Measurements from ENCODE around the gene RXFP3.
"Not testable (repeated sequence)": the region's sequence is repeated elsewhere in the genome, so short reads cannot be mapped to it uniquely, and the experiment has no call there.

RXFP3 gene

DNA sequence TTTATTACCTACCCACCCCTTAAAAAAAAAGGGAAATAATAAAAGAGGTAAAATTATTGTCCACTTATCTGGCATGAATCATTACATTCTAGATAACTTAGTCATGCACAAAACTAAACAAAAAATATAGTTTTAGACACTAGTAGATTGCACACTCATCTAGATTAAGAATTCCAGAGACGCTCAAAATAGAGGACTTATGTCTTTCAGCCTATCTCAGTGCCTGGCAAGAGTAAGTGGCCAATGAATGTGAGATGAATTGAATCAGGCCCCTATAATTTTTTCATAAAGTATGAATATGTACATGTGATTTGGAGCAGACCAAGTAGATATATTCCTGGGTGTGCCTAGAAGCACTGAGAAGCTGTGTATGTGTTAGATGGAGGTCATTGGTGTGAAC, 2.0 kb upstream of the RXFP3 start:
- no peak overlapping the region for H3K27ac ChIP-seq (ENCODE audit: low read length)
- no peaks in the 10 kb centered on the region for H3K9me3 ChIP-seq (ENCODE audit: control insufficient read depth, insufficient read depth, low read length)
- no peak overlapping the region for H3K4me3 ChIP-seq (ENCODE audit: low read length)
- DNase-seq (ENCODE audit: low read depth, low spot score) = no peak
- WGBS (ENCODE audit: insufficient coverage, insufficient read length) = no CpG with 5 or more reads among the region's 1 CpG
- peaks cover 1% of the 10 kb centered on the region; the same call in 1 of the 2 replicates for H3K4me1 ChIP-seq (ENCODE audit: control insufficient read depth, insufficient read depth, low read length)
- H3K27me3 ChIP-seq (ENCODE audit: control insufficient read depth, insufficient read depth, low read length) = peaks cover 5% of the 10 kb centered on the region; the same call in 1 of the 2 replicates
- H3K36me3 ChIP-seq (ENCODE audit: control insufficient read depth, insufficient read depth, low read length) = no peaks in the 10 kb centered on the region; the same call in 1 of the 2 replicates

DNA sequence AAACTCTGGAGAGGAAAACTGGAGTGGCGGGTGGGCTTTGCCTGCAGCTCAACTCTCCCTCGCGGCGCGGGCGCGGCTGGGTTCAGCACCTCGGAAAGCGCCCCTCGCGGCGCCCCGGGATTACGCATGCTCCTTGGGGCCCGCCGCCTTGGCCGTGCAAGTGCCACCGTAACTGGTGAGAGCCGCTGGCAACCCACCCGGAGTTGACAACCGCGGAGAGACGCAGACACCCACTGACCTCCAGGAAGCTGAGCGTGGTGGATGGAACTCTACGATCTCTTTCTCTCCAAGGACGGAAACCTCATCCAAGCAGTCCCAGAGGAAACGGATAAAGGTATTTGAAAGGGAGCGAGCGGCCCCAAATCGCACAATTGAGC, 194 bp upstream of the RXFP3 start:
- no peak overlapping the region for H3K27ac ChIP-seq (ENCODE audit: low read length)
- no peaks in the 10 kb centered on the region for H3K9me3 ChIP-seq (ENCODE audit: control insufficient read depth, insufficient read depth, low read length)
- H3K36me3 ChIP-seq (ENCODE audit: control insufficient read depth, insufficient read depth, low read length) = no peaks in the 10 kb centered on the region; the same call in 1 of the 2 replicates
- no peaks in the 10 kb centered on the region for H3K4me1 ChIP-seq (ENCODE audit: control insufficient read depth, insufficient read depth, low read length)
- H3K27me3 ChIP-seq (ENCODE audit: control insufficient read depth, insufficient read depth, low read length) = peaks cover 5% of the 10 kb centered on the region; the same call in 1 of the 2 replicates
- no peak for DNase-seq (ENCODE audit: low read depth, low spot score)
- peak overlapping the region; percentile 22; the same call in 1 of the 2 replicates for H3K4me3 ChIP-seq (ENCODE audit: low read length)
- no CpG with 5 or more reads among the region's 30 CpGs for WGBS (ENCODE audit: insufficient coverage, insufficient read length)

- H3K4me3 ChIP-seq (ENCODE audit: low read length) = no peak overlapping the region; the same call in 1 of the 2 replicates
- WGBS (ENCODE audit: insufficient coverage, insufficient read length) = no CpG with 5 or more reads among the region's 54 CpGs
- H3K4me1 ChIP-seq (ENCODE audit: control insufficient read depth, insufficient read depth, low read length) = no peaks in the 10 kb centered on the region
- H3K27ac ChIP-seq (ENCODE audit: low read length) = no peak overlapping the region
- peaks cover 5% of the 10 kb centered on the region; the same call in 1 of the 2 replicates for H3K27me3 ChIP-seq (ENCODE audit: control insufficient read depth, insufficient read depth, low read length)
- DNase-seq (ENCODE audit: low read depth, low spot score) = no peak
- H3K9me3 ChIP-seq (ENCODE audit: control insufficient read depth, insufficient read depth, low read length) = no peaks in the 10 kb centered on the region
- no peaks in the 10 kb centered on the region; the same call in 1 of the 2 replicates for H3K36me3 ChIP-seq (ENCODE audit: control insufficient read depth, insufficient read depth, low read length)
Measured at GRCh38 chr5:33937017-33937706, 976 bp downstream of the RXFP3 start.

DNA sequence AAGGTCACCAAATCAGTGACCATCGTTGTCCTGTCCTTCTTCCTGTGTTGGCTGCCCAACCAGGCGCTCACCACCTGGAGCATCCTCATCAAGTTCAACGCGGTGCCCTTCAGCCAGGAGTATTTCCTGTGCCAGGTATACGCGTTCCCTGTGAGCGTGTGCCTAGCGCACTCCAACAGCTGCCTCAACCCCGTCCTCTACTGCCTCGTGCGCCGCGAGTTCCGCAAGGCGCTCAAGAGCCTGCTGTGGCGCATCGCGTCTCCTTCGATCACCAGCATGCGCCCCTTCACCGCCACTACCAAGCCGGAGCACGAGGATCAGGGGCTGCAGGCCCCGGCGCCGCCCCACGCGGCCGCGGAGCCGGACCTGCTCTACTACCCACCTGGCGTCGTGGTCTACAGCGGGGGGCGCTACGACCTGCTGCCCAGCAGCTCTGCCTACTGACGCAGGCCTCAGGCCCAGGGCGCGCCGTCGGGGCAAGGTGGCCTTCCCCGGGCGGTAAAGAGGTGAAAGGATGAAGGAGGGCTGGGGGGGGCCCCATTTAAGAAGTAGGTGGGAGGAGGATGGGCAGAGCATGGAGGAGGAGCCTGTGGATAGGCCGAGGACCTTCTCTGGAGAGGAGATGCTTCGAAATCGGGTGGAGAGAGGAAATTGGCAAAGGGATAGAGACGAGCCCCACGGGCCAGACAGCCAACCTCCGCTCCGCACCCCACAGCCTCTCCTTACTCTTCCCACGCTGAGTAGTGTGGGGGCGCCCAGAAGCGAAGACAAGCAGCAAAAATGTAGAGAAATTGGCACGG, 1.7 kb downstream of the RXFP3 start:
- WGBS (ENCODE audit: insufficient coverage, insufficient read length) = no CpG with 5 or more reads among the region's 54 CpGs
- H3K27me3 ChIP-seq (ENCODE audit: control insufficient read depth, insufficient read depth, low read length) = peaks cover 5% of the 10 kb centered on the region; the same call in 1 of the 2 replicates
- H3K27ac ChIP-seq (ENCODE audit: low read length) = no peak overlapping the region
- no peak for DNase-seq (ENCODE audit: low read depth, low spot score)
- no peaks in the 10 kb centered on the region; the same call in 1 of the 2 replicates for H3K36me3 ChIP-seq (ENCODE audit: control insufficient read depth, insufficient read depth, low read length)
- H3K4me1 ChIP-seq (ENCODE audit: control insufficient read depth, insufficient read depth, low read length) = no peaks in the 10 kb centered on the region
- H3K4me3 ChIP-seq (ENCODE audit: low read length) = no peak overlapping the region
- H3K9me3 ChIP-seq (ENCODE audit: control insufficient read depth, insufficient read depth, low read length) = no peaks in the 10 kb centered on the region

- Histone ChIP-seq H3K4me3 (ENCODE audit: low read length) (no peak overlapping the region), H3K27ac (ENCODE audit: low read length) (no peak overlapping the region), H3K27me3 (ENCODE audit: control insufficient read depth, insufficient read depth, low read length) (peaks cover 5% of the 10 kb centered on the region; the same call in 1 of the 2 replicates), H3K36me3 (ENCODE audit: control insufficient read depth, insufficient read depth, low read length) (no peaks in the 10 kb centered on the region; the same call in 1 of the 2 replicates), H3K4me1 (ENCODE audit: control insufficient read depth, insufficient read depth, low read length) (no peaks in the 10 kb centered on the region), H3K9me3 (ENCODE audit: control insufficient read depth, insufficient read depth, low read length) (no peaks in the 10 kb centered on the region)
- WGBS (ENCODE audit: insufficient coverage, insufficient read length) = no CpG with 5 or more reads among the region's 14 CpGs
- DNase-seq (ENCODE audit: low read depth, low spot score) = no peak
Measured at GRCh38 chr5:33938507-33938796, 2.3 kb downstream of the RXFP3 start.

DNA sequence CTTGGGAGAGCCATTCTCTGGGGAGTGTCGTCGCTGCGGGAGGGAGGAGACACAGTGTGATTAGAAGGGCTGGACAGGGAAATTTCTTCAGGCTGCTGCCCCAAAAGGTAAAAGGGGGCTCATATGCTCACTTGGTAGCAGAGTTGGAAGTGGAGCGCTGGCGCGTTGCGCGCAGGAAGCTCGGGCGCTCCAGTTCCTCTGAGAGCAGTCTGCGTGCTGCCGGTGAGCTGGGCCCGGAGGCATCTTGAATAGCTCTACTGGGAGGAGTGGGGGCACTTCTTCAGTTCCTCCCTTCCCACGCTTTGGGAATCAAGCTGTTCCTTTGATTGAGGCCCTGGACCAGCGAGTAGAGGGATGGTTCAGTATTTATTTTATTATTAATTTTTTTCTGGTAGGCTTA, 2.7 kb downstream of the RXFP3 start:
- Histone ChIP-seq H3K4me1 (ENCODE audit: control insufficient read depth, insufficient read depth, low read length) (no peaks in the 10 kb centered on the region), H3K36me3 (ENCODE audit: control insufficient read depth, insufficient read depth, low read length) (no peaks in the 10 kb centered on the region; the same call in 1 of the 2 replicates), H3K27me3 (ENCODE audit: control insufficient read depth, insufficient read depth, low read length) (peaks cover 5% of the 10 kb centered on the region; the same call in 1 of the 2 replicates), H3K4me3 (ENCODE audit: low read length) (no peak overlapping the region), H3K27ac (ENCODE audit: low read length) (no peak overlapping the region), H3K9me3 (ENCODE audit: control insufficient read depth, insufficient read depth, low read length) (no peaks in the 10 kb centered on the region)
- no peak for DNase-seq (ENCODE audit: low read depth, low spot score)
- WGBS (ENCODE audit: insufficient coverage, insufficient read length) = no CpG with 5 or more reads among the region's 15 CpGs

GRCh38 chr5:33939556-33940262, 3.5 kb downstream of the RXFP3 start:
- H3K27ac ChIP-seq (ENCODE audit: low read length) = no peak overlapping the region
- no peaks in the 10 kb centered on the region; the same call in 1 of the 2 replicates for H3K36me3 ChIP-seq (ENCODE audit: control insufficient read depth, insufficient read depth, low read length)
- peaks cover 5% of the 10 kb centered on the region; the same call in 1 of the 2 replicates for H3K27me3 ChIP-seq (ENCODE audit: control insufficient read depth, insufficient read depth, low read length)
- no peaks in the 10 kb centered on the region for H3K9me3 ChIP-seq (ENCODE audit: control insufficient read depth, insufficient read depth, low read length)
- no peak for DNase-seq (ENCODE audit: low read depth, low spot score)
- no CpG with 5 or more reads among the region's 8 CpGs for WGBS (ENCODE audit: insufficient coverage, insufficient read length)
- no peak overlapping the region for H3K4me3 ChIP-seq (ENCODE audit: low read length)
- 0 out of 2 replicates have a peak, but pooled peaks cover 1% of the 10 kb centered on the region for H3K4me1 ChIP-seq (ENCODE audit: control insufficient read depth, insufficient read depth, low read length)

- H3K27ac ChIP-seq (ENCODE audit: low read length) = no peak overlapping the region
- WGBS (ENCODE audit: insufficient coverage, insufficient read length) = no CpG with 5 or more reads among the region's 5 CpGs
- no peaks in the 10 kb centered on the region; the same call in 1 of the 2 replicates for H3K36me3 ChIP-seq (ENCODE audit: control insufficient read depth, insufficient read depth, low read length)
- no peak for DNase-seq (ENCODE audit: low read depth, low spot score)
- no peak overlapping the region for H3K4me3 ChIP-seq (ENCODE audit: low read length)
- H3K4me1 ChIP-seq (ENCODE audit: control insufficient read depth, insufficient read depth, low read length) = 0 out of 2 replicates have a peak, but pooled peaks cover 1% of the 10 kb centered on the region
- no peaks in the 10 kb centered on the region for H3K9me3 ChIP-seq (ENCODE audit: control insufficient read depth, insufficient read depth, low read length)
- peaks cover 5% of the 10 kb centered on the region; the same call in 1 of the 2 replicates for H3K27me3 ChIP-seq (ENCODE audit: control insufficient read depth, insufficient read depth, low read length)
Measured at GRCh38 chr5:33941090-33941489, 4.9 kb downstream of the RXFP3 start.

GRCh38 chr5:33944543-33945132, 8.5 kb downstream of the RXFP3 start:
- no peaks in the 10 kb centered on the region for H3K9me3 ChIP-seq (ENCODE audit: control insufficient read depth, insufficient read depth, low read length)
- H3K4me1 ChIP-seq (ENCODE audit: control insufficient read depth, insufficient read depth, low read length) = 0 out of 2 replicates have a peak, but pooled peaks cover 1% of the 10 kb centered on the region
- no peak overlapping the region for H3K27ac ChIP-seq (ENCODE audit: low read length)
- no peak overlapping the region for H3K4me3 ChIP-seq (ENCODE audit: low read length)
- no peaks in the 10 kb centered on the region for H3K27me3 ChIP-seq (ENCODE audit: control insufficient read depth, insufficient read depth, low read length)
- WGBS (ENCODE audit: insufficient coverage, insufficient read length) = no CpG with 5 or more reads among the region's 12 CpGs
- no peak for DNase-seq (ENCODE audit: low read depth, low spot score)
- H3K36me3 ChIP-seq (ENCODE audit: control insufficient read depth, insufficient read depth, low read length) = no peaks in the 10 kb centered on the region

GRCh38 chr5:33952175-33952574, 16.0 kb downstream of the RXFP3 start:
- H3K4me1 ChIP-seq (ENCODE audit: control insufficient read depth, insufficient read depth, low read length); H3K27me3 ChIP-seq (ENCODE audit: control insufficient read depth, insufficient read depth, low read length); H3K4me3 ChIP-seq (ENCODE audit: low read length); H3K9me3 ChIP-seq (ENCODE audit: control insufficient read depth, insufficient read depth, low read length); H3K27ac ChIP-seq (ENCODE audit: low read length); DNase-seq (ENCODE audit: low read depth, low spot score); H3K36me3 ChIP-seq (ENCODE audit: control insufficient read depth, insufficient read depth, low read length): not testable (repeated sequence)
- WGBS (ENCODE audit: insufficient coverage, insufficient read length) = no CpG with 5 or more reads among the region's 5 CpGs

All from iPS DF 6.9 (cell line).